PC-9 (cell line): ENCODE measurements around the gene AZU1.

Experiments
- CTCF ChIP-seq: fragments of 200-600 bp; sonication (generic); conservative IDR thresholded peaks from 2 replicates; pipeline ENCODE4 v1.6.1; 2017; ENCODE audit warnings: mixed run types, antibody characterized with exemption, mild to moderate bottlenecking, moderate library complexity
- EZH2 ChIP-seq: fragments of 200-600 bp; sonication (generic); IDR thresholded peaks from 2 replicates; pipeline ENCODE4 v1.8.0; 2017; ENCODE audit warnings: antibody characterized with exemption, low read depth

- TF ChIP-seq CTCF (no peak), EZH2 (no peak)
Observed at GRCh38 chr19:810883-811489, 16.7 kb upstream of the AZU1 start.
